Midbrain (tissue), 1 donor: ENCODE measurements around the gene R3HCC1L.
"Not testable (repeated sequence)": the region's sequence is repeated elsewhere in the genome, so short reads cannot be mapped to it uniquely, and the experiment has no call there.

Experiments
- DNase-seq: peaks from one replicate; lab custom pipeline; 2025; lab: John Stamatoyannopoulos, UW

Gene R3HCC1L

GRCh38 chr10:98172495-98172894 lies 38.0 kb downstream of the R3HCC1L start:
- no peak for DNase-seq

GRCh38 chr10:98173260-98173659 lies 38.8 kb downstream of the R3HCC1L start:
- DNase-seq, result no peak

GRCh38 chr10:98182351-98182915 lies 48.0 kb downstream of the R3HCC1L start:
- DNase-seq, result not testable (repeated sequence)

- DNase-seq, result no peak
Observed at GRCh38 chr10:98186681-98187080, 52.2 kb downstream of the R3HCC1L start.

- DNase-seq, result not testable (repeated sequence)
Observed at GRCh38 chr10:98190773-98191172, 56.3 kb downstream of the R3HCC1L start.

- DNase-seq, result no peak
Observed at GRCh38 chr10:98193037-98193436, 58.6 kb downstream of the R3HCC1L start.

- DNase-seq, result no peak
Observed at GRCh38 chr10:98194633-98195032, 60.2 kb downstream of the R3HCC1L start.

GRCh38 chr10:98195120-98195519 lies 60.7 kb downstream of the R3HCC1L start:
- no peak for DNase-seq

- no peak for DNase-seq
Observed at GRCh38 chr10:98196985-98197384, 62.5 kb downstream of the R3HCC1L start.

GRCh38 chr10:98201760-98202159 lies 67.3 kb downstream of the R3HCC1L start:
- DNase-seq, result no peak

GRCh38 chr10:98202378-98202777 lies 67.9 kb downstream of the R3HCC1L start:
- no peak for DNase-seq

GRCh38 chr10:98205351-98205750 lies 70.9 kb downstream of the R3HCC1L start:
- no peak for DNase-seq

- DNase-seq, result no peak
Observed at GRCh38 chr10:98208925-98209324, 74.5 kb downstream of the R3HCC1L start.

- DNase-seq, result no peak
Observed at GRCh38 chr10:98209441-98209840, 75.0 kb downstream of the R3HCC1L start.

- DNase-seq, result no peak
Observed at GRCh38 chr10:98212196-98212595, 77.7 kb downstream of the R3HCC1L start.

GRCh38 chr10:98213740-98214139 lies 79.3 kb downstream of the R3HCC1L start:
- DNase-seq, result no peak

GRCh38 chr10:98215373-98215772 lies 80.9 kb downstream of the R3HCC1L start:
- DNase-seq, result no peak

GRCh38 chr10:98217801-98218200 lies 83.3 kb downstream of the R3HCC1L start:
- no peak for DNase-seq

- no peak for DNase-seq
Observed at GRCh38 chr10:98223874-98224273, 89.4 kb downstream of the R3HCC1L start.

GRCh38 chr10:98224509-98224908 lies 90.1 kb downstream of the R3HCC1L start:
- DNase-seq, result no peak

- no peak for DNase-seq
Observed at GRCh38 chr10:98224996-98225395, 90.5 kb downstream of the R3HCC1L start.

GRCh38 chr10:98226508-98227144 lies 92.2 kb downstream of the R3HCC1L start:
- no peak for DNase-seq

GRCh38 chr10:98227713-98228112 lies 93.3 kb downstream of the R3HCC1L start:
- DNase-seq, result not testable (repeated sequence)

GRCh38 chr10:98228266-98228665 lies 93.8 kb downstream of the R3HCC1L start:
- not testable (repeated sequence) for DNase-seq
